Subcutaneous preadipocyte (primary cell): ENCODE data around the gene CST1. TPM values are rescaled to one million over a fixed set of nuclear protein-coding genes. Genes with fewer than 3 reads are reported as not detected.

Source experiments
- small RNA-seq: library from RNA; depleted of rRNA; stranded (forward); fragments of <200 nt; gene quantifications from one replicate; pipeline ENCODE3, GENCODE V24; 2012
- total RNA-seq: library from RNA; depleted of rRNA; stranded (reverse); fragments of >200 nt; gene quantifications from 2 replicates; pipeline ENCODE4 v1.2.3, GENCODE V29; 2012

Gene CST1, protein sequence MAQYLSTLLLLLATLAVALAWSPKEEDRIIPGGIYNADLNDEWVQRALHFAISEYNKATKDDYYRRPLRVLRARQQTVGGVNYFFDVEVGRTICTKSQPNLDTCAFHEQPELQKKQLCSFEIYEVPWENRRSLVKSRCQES
- total RNA-seq = 0.20 TPM in 1 of 2 replicates, not detected in the other

DNA sequence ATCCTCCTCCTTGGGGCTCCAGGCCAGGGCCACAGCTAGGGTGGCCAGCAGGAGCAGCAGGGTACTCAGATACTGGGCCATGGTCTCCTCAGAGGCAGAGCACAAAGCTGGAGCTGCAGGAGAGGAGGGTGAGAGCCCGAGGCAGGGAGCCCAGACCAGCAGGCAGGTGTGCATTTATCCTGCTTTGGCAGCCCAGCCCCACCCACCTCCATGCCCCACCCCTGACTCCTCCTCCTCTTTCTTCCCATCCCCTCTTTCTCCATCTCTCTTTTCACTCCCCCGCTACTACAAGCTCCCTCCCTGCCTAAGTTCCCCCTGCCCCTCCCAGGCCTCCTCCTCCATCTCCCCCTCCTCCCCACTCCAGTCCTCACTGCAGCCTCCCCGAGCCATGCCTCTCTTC is at the start of gene CST1:
Gene CST1 (minus strand): TSS at position 150 of the 400 bp plus-strand sequence. CDS start 69 bp downstream, at position 81.

Small RNA genes lying within 50 kb of the gene (small RNA-seq; reads per million reads assigned to genes)
- not detected for gene CST2P1

Other genes with a start within 250 kb of the CST1 start
- not detected in 2 replicates for gene CST9L, start 182.5 kb downstream of the CST1 start, total RNA-seq
- not detected in 2 replicates for gene CST9, start 145.0 kb downstream of the CST1 start, total RNA-seq
- gene CST3, start 113.0 kb downstream of the CST1 start, total RNA-seq = 192 and 315 TPM in 2 replicates
- gene CST4, start 61.9 kb downstream of the CST1 start, total RNA-seq = not detected in 2 replicates
- not detected in 2 replicates for gene CST2, start 75.8 kb upstream of the CST1 start, total RNA-seq
- gene CST5, start 128.8 kb upstream of the CST1 start, total RNA-seq = not detected in 2 replicates
- gene GGTLC1, start 237.8 kb upstream of the CST1 start, total RNA-seq = not detected in 2 replicates